ENCODE results near the gene INSYN2B.

Gene INSYN2B

GRCh38 chr5:169988206-169988605 is 7.9 kb upstream of the INSYN2B start:
- H3K4me2 ChIP-seq (ENCODE audit: low read depth, low read length): no peak overlapping the region
- no peak for DNase-seq
- H3F3A ChIP-seq (ENCODE audit: insufficient read depth, low read length): no peaks in the 10 kb centered on the region
- H3K9me2 ChIP-seq (replicated peaks; ENCODE audit: insufficient read depth, low read length): no peaks in the 10 kb centered on the region
- H3K9me3 ChIP-seq (replicated peaks; ENCODE audit: insufficient read depth, low read length): no peaks in the 10 kb centered on the region
- no peaks in the 10 kb centered on the region for H3K4me1 ChIP-seq (ENCODE audit: low read length)
- H3K27ac ChIP-seq (ENCODE audit: low read length): no peak overlapping the region
- H4K20me1 ChIP-seq (ENCODE audit: insufficient read depth, low read length): no peaks in the 10 kb centered on the region
- no peaks in the 10 kb centered on the region for H3K27me3 ChIP-seq (replicated peaks; ENCODE audit: insufficient read depth, low read length)
- no peaks in the 10 kb centered on the region for H3K36me3 ChIP-seq (replicated peaks; ENCODE audit: insufficient read depth, low read length)
- no peaks in the 10 kb centered on the region for H3K79me2 ChIP-seq (ENCODE audit: low read length)
- no peak overlapping the region for H2AFZ ChIP-seq (ENCODE audit: low read length)
- TF ChIP-seq CTCF (IDR thresholded peaks at IDR 0.05; ENCODE audit: low read length): no peak
- TF ChIP-seq EZH2phosphoT487 (IDR thresholded peaks at IDR 0.05; ENCODE audit: low read length): no peak
- TF ChIP-seq EZH2 (optimal IDR thresholded peaks at IDR 0.05; ENCODE audit: low read depth, low read length): no peak
- no peak overlapping the region for H3K4me3 ChIP-seq (ENCODE audit: low read length)
- H3K9ac ChIP-seq (ENCODE audit: low read length): no peak overlapping the region

- H3K9me2 ChIP-seq (replicated peaks; ENCODE audit: insufficient read depth, low read length): no peaks in the 10 kb centered on the region
- TF ChIP-seq CTCF (IDR thresholded peaks at IDR 0.05; ENCODE audit: low read length) (no peak), EZH2phosphoT487 (IDR thresholded peaks at IDR 0.05; ENCODE audit: low read length) (no peak), EZH2 (optimal IDR thresholded peaks at IDR 0.05; ENCODE audit: low read depth, low read length) (no peak)
- no peaks in the 10 kb centered on the region for H3K79me2 ChIP-seq (ENCODE audit: low read length)
- no peaks in the 10 kb centered on the region for H3K4me1 ChIP-seq (ENCODE audit: low read length)
- H3K27ac ChIP-seq (ENCODE audit: low read length): no peak overlapping the region
- H3K36me3 ChIP-seq (replicated peaks; ENCODE audit: insufficient read depth, low read length): no peaks in the 10 kb centered on the region
- H3K4me2 ChIP-seq (ENCODE audit: low read depth, low read length): no peak overlapping the region
- no peak for DNase-seq
- no peaks in the 10 kb centered on the region for H3K27me3 ChIP-seq (replicated peaks; ENCODE audit: insufficient read depth, low read length)
- H3K9ac ChIP-seq (ENCODE audit: low read length): no peak overlapping the region
- no peak overlapping the region for H2AFZ ChIP-seq (ENCODE audit: low read length)
- no peaks in the 10 kb centered on the region for H3F3A ChIP-seq (ENCODE audit: insufficient read depth, low read length)
- no peaks in the 10 kb centered on the region for H4K20me1 ChIP-seq (ENCODE audit: insufficient read depth, low read length)
- H3K9me3 ChIP-seq (replicated peaks; ENCODE audit: insufficient read depth, low read length): no peaks in the 10 kb centered on the region
- H3K4me3 ChIP-seq (ENCODE audit: low read length): no peak overlapping the region
Measured at GRCh38 chr5:169979871-169980270, 424 bp downstream of the INSYN2B start.

- Histone ChIP-seq H4K20me1 (ENCODE audit: insufficient read depth, low read length) (no peaks in the 10 kb centered on the region), H3F3A (ENCODE audit: insufficient read depth, low read length) (no peaks in the 10 kb centered on the region), H3K27ac (ENCODE audit: low read length) (no peak overlapping the region), H3K27me3 (replicated peaks; ENCODE audit: insufficient read depth, low read length) (no peaks in the 10 kb centered on the region), H3K79me2 (ENCODE audit: low read length) (no peaks in the 10 kb centered on the region), H3K4me2 (ENCODE audit: low read depth, low read length) (no peak overlapping the region), H3K9me2 (replicated peaks; ENCODE audit: insufficient read depth, low read length) (no peaks in the 10 kb centered on the region), H3K9me3 (replicated peaks; ENCODE audit: insufficient read depth, low read length) (no peaks in the 10 kb centered on the region), H3K9ac (ENCODE audit: low read length) (no peak overlapping the region), H3K4me3 (ENCODE audit: low read length) (no peak overlapping the region), H2AFZ (ENCODE audit: low read length) (no peak overlapping the region), H3K4me1 (ENCODE audit: low read length) (no peaks in the 10 kb centered on the region), H3K36me3 (replicated peaks; ENCODE audit: insufficient read depth, low read length) (no peaks in the 10 kb centered on the region)
- TF ChIP-seq EZH2phosphoT487 (IDR thresholded peaks at IDR 0.05; ENCODE audit: low read length) (no peak), EZH2 (optimal IDR thresholded peaks at IDR 0.05; ENCODE audit: low read depth, low read length) (no peak), CTCF (IDR thresholded peaks at IDR 0.05; ENCODE audit: low read length) (no peak)
- no peak for DNase-seq
Measured at GRCh38 chr5:169978714-169979113, 1.6 kb downstream of the INSYN2B start.
